ENCODE results near the gene DPM3.

DPM3 gene

GRCh38 chr1:155091071-155092051, 49.0 kb downstream of the DPM3 start (continued):
- peak; percentile 49; the same call in 1 of the 2 replicates for TF ChIP-seq PATZ1 (tag by site-specific recombination; IDR thresholded peaks at IDR 0.05)
- no peak for TF ChIP-seq KLF9 (tag by site-specific recombination; IDR thresholded peaks at IDR 0.05; ENCODE audit: low read depth)
- no peak for TF ChIP-seq ZNF239 (tag by site-specific recombination; IDR thresholded peaks at IDR 0.05)
- TF ChIP-seq ZNF16 (tag by site-specific recombination; IDR thresholded peaks at IDR 0.05; ENCODE audit: low read depth): no peak
- TF ChIP-seq, protein P1, sequence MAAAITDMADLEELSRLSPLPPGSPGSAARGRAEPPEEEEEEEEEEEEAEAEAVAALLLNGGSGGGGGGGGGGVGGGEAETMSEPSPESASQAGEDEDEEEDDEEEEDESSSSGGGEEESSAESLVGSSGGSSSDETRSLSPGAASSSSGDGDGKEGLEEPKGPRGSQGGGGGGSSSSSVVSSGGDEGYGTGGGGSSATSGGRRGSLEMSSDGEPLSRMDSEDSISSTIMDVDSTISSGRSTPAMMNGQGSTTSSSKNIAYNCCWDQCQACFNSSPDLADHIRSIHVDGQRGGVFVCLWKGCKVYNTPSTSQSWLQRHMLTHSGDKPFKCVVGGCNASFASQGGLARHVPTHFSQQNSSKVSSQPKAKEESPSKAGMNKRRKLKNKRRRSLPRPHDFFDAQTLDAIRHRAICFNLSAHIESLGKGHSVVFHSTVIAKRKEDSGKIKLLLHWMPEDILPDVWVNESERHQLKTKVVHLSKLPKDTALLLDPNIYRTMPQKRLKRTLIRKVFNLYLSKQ (tag by site-specific recombination; IDR thresholded peaks at IDR 0.05; ENCODE audit: borderline replicate concordance): no peak
- no peak for TF ChIP-seq ZNF837 (tag by site-specific recombination; IDR thresholded peaks at IDR 0.05)
- no peak; the same call in 1 of the 2 replicates for TF ChIP-seq ZBTB48 (tag by site-specific recombination; IDR thresholded peaks at IDR 0.05)
- peak; percentile 47 for TF ChIP-seq SP7 (tag by site-specific recombination; IDR thresholded peaks at IDR 0.05)
- no peak for TF ChIP-seq ZBTB7A (tag by site-specific recombination; IDR thresholded peaks at IDR 0.05; ENCODE audit: low read depth)
- TF ChIP-seq KLF17 (tag by site-specific recombination; IDR thresholded peaks at IDR 0.05): peak; percentile 73; the same call in 1 of the 2 replicates
- TF ChIP-seq FEZF1 (tag by site-specific recombination; IDR thresholded peaks at IDR 0.05): no peak
- no peak for TF ChIP-seq ZNF155 (tag by site-specific recombination; IDR thresholded peaks at IDR 0.05)
- no peak for TF ChIP-seq ZBTB11 (tag by site-specific recombination; conservative IDR thresholded peaks at IDR 0.05; ENCODE audit: low read depth)
- TF ChIP-seq ATF2 (tag by site-specific recombination; IDR thresholded peaks at IDR 0.05; ENCODE audit: low read depth): no peak
- TF ChIP-seq, protein P2, sequence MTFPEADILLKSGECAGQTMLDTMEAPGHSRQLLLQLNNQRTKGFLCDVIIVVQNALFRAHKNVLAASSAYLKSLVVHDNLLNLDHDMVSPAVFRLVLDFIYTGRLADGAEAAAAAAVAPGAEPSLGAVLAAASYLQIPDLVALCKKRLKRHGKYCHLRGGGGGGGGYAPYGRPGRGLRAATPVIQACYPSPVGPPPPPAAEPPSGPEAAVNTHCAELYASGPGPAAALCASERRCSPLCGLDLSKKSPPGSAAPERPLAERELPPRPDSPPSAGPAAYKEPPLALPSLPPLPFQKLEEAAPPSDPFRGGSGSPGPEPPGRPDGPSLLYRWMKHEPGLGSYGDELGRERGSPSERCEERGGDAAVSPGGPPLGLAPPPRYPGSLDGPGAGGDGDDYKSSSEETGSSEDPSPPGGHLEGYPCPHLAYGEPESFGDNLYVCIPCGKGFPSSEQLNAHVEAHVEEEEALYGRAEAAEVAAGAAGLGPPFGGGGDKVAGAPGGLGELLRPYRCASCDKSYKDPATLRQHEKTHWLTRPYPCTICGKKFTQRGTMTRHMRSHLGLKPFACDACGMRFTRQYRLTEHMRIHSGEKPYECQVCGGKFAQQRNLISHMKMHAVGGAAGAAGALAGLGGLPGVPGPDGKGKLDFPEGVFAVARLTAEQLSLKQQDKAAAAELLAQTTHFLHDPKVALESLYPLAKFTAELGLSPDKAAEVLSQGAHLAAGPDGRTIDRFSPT (tag by site-specific recombination; IDR thresholded peaks at IDR 0.05): no peak
- no peak for TF ChIP-seq ZNF645 (tag by site-specific recombination; IDR thresholded peaks at IDR 0.05)
- no peak for TF ChIP-seq ZNF280C (tag by site-specific recombination; IDR thresholded peaks at IDR 0.05)
- no peak for TF ChIP-seq ZFP3 (tag by site-specific recombination; IDR thresholded peaks at IDR 0.05; ENCODE audit: low read depth)
- no peak for TF ChIP-seq ZNF670 (tag by site-specific recombination; IDR thresholded peaks at IDR 0.05; ENCODE audit: low read depth)
- no peak for TF ChIP-seq ZNF248 (tag by site-specific recombination; IDR thresholded peaks at IDR 0.05)
- TF ChIP-seq ZSCAN16 (tag by site-specific recombination; IDR thresholded peaks at IDR 0.05): no peak
- no peak for TF ChIP-seq ZNF624 (tag by site-specific recombination; IDR thresholded peaks at IDR 0.05)
